Fibroblast of pulmonary artery (primary cell): ENCODE measurements around the gene TNP1.

Source experiments
- DNase-seq: peaks from one replicate; pipeline ENCODE4 v3.0.0-alpha.2; 2010; ENCODE audit warnings: low read depth
- H3K4me3 ChIP-seq: replicated peaks from 2 replicates; pipeline ENCODE4 v1.5.1; 2011; ENCODE audit warnings: low read depth, mild to moderate bottlenecking, control low read depth, low read length, moderate library complexity
- TF ChIP-seq, protein P1 (sequence below): IDR thresholded peaks from 2 replicates; pipeline ENCODE4 v1.5.1; 2011; ENCODE audit warnings: mild to moderate bottlenecking, control low read depth, low read length, inconsistent platforms; ENCODE audit errors: missing control alignments

Gene TNP1

DNA sequence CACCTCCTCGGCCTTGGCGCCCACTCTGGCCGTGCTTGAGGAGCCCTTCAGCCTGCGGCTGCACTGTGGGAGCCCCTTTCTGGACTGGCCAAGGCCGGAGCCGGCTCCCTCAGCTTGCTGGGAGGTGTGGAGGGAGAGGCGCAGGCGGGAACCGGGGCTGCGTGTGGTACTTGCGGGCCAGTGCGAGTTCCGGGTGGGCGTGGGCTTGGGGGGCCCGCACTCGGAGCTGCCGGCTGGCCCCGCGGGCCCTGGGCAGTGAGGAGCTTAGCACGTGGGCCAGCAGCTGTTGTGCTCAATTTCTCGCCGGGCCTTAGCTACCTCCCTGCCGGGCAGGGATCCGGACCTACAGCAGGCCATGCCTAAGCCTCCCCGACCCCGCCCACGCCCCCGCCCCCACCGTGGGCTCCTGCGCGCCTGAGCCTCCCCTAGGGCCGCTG is 25.3 kb upstream of the TNP1 start:
- TF ChIP-seq, protein P1, sequence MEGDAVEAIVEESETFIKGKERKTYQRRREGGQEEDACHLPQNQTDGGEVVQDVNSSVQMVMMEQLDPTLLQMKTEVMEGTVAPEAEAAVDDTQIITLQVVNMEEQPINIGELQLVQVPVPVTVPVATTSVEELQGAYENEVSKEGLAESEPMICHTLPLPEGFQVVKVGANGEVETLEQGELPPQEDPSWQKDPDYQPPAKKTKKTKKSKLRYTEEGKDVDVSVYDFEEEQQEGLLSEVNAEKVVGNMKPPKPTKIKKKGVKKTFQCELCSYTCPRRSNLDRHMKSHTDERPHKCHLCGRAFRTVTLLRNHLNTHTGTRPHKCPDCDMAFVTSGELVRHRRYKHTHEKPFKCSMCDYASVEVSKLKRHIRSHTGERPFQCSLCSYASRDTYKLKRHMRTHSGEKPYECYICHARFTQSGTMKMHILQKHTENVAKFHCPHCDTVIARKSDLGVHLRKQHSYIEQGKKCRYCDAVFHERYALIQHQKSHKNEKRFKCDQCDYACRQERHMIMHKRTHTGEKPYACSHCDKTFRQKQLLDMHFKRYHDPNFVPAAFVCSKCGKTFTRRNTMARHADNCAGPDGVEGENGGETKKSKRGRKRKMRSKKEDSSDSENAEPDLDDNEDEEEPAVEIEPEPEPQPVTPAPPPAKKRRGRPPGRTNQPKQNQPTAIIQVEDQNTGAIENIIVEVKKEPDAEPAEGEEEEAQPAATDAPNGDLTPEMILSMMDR: no peak
- DNase-seq: no peak
- H3K4me3 ChIP-seq: no peak overlapping the region

DNA sequence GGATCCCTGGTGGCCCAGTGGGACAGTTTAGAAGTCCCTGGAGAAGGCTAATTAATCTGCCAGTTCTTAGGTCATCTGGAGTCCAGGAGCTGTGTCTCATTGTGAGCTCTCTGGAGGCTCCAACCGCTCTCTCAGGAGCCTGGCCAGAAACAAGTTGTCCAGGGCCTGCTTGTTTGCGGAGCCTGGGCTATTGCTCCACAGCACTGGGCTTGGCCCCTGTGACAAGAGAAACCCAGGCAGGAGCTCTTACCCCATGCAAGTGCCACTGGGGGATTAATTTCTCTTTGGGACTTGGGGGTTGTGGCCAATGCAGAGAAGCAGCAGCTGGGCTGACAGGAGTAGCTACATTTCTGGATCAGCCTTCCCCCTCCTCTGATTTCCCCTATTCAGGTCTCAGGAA is 24.5 kb upstream of the TNP1 start:
- DNase-seq: no peak
- H3K4me3 ChIP-seq: no peak overlapping the region
- TF ChIP-seq, protein P1: no peak

DNA sequence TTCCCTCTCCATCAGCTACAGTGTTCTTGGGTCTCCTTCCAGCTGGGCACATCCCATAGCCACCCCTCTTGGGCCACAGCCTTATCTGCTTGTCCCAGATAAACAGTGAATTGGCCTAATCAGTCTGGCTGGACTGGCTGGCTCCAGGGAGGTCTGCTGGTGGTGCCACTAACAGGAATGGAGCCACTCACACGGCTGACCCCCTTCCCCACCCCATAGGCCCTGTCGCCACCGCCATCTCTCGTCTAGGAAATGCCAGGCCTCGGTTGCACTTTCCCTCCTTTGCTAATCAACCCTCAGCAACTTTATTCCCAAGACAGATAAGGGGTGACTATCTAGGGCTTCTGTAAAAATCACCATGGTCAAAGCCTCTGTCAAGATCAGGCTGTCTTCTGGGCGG is 23.0 kb upstream of the TNP1 start:
- TF ChIP-seq, protein P1: no peak
- H3K4me3 ChIP-seq: no peak overlapping the region
- DNase-seq: no peak

DNA sequence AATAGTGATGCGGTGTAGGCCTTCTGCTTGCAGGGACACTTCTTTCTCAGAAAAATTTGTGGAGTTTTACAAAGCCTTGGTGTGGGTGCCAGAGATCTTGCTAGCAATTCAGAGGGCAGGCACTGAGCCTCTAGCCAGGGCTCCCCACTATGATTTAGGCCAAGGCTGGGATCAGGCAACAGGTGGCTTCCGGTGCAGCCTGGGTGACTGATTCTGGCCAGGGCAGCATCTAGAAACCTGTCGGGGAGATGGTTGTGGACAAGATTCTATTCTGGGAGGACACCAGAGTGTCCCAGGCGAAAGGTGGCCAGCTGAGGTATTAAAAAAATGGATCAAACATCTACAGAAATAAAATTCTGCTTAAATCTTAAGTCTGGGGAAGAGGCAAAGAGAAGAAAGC is 21.5 kb upstream of the TNP1 start:
- TF ChIP-seq, protein P1: no peak

DNA sequence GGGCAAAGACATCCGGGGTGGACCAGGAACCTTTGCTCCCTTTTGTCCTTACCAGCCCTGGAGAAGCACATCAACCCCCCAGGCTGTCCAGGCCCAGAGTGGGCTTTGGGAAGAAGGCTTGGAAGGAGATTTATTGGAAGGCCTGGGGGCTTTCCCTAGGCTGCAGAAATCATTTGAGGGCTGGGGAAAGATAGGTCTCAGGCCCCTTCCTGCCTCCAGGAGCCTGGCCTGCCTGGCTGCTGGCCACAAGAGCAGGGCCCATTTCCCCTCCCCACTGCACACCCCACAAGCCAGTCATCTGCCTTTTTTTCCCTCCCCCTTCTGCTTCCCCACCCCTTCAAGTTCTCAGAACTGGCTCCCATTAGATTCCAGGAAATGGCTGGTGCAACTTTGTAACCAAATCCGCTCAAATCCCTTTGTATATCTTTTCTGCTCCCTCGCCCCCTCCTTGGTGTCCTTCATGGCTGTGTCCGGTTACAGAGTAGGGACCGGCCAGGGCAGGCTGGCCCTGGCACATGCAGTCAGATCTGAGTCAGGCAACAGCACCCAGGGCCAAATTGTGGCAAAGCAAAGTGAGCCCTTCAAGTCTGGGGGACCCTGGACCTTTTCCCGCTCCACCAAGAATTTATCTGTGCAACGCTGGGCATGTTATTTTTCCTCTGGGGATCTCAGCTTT is 20.8 kb upstream of the TNP1 start:
- no peak for DNase-seq
- TF ChIP-seq, protein P1: no peak
- no peak overlapping the region for H3K4me3 ChIP-seq

More for the DNA sequence above, 21.5 kb upstream of the TNP1 start:
- DNase-seq: no peak
- H3K4me3 ChIP-seq: no peak overlapping the region

DNA sequence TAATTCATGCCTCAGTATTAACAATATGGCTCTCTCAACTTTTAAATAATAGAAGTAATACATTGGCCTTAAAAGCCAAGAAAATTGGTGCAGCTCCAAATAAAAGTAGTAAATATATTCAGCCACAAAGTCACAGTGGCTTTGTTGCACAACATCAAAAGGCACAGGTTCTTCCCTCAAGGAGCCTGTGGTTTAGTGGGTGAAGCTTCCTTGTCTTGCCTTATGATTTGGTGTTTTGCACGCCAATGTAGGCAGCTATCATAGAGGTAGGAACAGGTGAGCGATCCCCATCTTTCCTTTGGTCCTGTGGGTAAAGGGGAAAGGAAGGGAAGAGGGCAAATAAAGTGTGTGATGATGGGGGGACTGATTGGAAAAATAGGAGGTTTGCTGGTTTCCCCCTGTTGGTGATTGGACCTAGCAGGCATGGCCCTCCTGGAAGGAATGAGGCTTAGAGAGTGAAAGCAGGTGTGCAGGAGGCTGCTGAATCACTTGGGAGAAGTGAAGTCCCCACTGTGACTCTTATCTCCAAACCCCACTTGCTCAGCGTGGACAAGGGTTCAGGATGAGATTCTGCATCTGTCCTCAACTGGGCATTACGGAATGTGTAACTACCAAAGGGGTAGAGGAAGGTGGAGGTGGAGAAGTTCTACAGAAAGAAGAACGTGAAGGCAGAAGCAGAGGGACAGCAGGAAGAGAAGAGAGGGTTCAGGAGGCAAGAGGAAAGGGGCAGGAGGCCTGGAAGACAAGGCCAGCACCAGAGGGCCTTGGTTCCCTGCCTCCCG is 20.1 kb upstream of the TNP1 start:
- TF ChIP-seq, protein P1: no peak
- H3K4me3 ChIP-seq: no peak overlapping the region
- no peak for DNase-seq

DNA sequence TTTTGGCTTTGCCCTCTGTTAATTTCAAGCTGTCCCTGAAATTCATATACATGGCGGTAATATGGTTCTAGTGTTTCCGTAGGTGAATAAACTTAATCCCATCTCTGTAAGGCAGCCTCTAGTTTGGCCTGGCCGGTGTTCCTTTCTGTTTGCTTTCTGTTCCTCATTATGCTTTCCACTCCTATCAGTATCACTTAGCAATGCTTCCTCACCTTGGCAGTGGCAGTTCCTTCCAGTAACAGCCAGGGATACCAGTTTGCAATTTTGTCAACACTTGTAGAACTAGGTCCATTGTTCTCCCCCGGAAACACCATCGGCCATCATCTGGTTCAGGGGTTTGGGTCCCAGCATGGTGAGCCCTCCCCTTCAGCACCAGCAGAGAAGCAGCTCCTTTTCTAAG is 18.2 kb upstream of the TNP1 start:
- TF ChIP-seq, protein P1: no peak
- DNase-seq: no peak
- H3K4me3 ChIP-seq: no peak overlapping the region
